Measurements from ENCODE around the gene CGB8.

- TF ChIP-seq CTCF (IDR thresholded peaks at IDR 0.05) (no peak), POLR2A (IDR thresholded peaks at IDR 0.05) (no peak), POLR2AphosphoS5 (IDR thresholded peaks at IDR 0.05) (no peak)
Measured at GRCh38 chr19:49010453-49010852, 38.5 kb downstream of the CGB8 start.
